SKM-1 (cell line): ENCODE results near the gene B4GALT2.

Experiments
- DNase-seq: peaks from one replicate; lab custom pipeline; 2025; ENCODE audit not compliant: unreplicated experiment; lab: John Stamatoyannopoulos, UW

Gene B4GALT2

GRCh38 chr1:43969746-43970466, 9.1 kb upstream of the B4GALT2 start, which contains the start of gene DPH2:
Gene DPH2, plus strand, starts transcription at chr1:43970010. Its CDS starts 166 bp downstream, at chr1:43970176.
- peak; percentile 97 for DNase-seq

- DNase-seq, result no peak
Observed at GRCh38 chr1:43970502-43970901, 8.5 kb upstream of the B4GALT2 start.

GRCh38 chr1:43970911-43971310, 8.1 kb upstream of the B4GALT2 start:
- no peak for DNase-seq

- DNase-seq, result no peak
Observed at GRCh38 chr1:43971336-43971980, 7.6 kb upstream of the B4GALT2 start.

- DNase-seq, result no peak
Observed at GRCh38 chr1:43973981-43974442, 5.0 kb upstream of the B4GALT2 start.

DNA sequence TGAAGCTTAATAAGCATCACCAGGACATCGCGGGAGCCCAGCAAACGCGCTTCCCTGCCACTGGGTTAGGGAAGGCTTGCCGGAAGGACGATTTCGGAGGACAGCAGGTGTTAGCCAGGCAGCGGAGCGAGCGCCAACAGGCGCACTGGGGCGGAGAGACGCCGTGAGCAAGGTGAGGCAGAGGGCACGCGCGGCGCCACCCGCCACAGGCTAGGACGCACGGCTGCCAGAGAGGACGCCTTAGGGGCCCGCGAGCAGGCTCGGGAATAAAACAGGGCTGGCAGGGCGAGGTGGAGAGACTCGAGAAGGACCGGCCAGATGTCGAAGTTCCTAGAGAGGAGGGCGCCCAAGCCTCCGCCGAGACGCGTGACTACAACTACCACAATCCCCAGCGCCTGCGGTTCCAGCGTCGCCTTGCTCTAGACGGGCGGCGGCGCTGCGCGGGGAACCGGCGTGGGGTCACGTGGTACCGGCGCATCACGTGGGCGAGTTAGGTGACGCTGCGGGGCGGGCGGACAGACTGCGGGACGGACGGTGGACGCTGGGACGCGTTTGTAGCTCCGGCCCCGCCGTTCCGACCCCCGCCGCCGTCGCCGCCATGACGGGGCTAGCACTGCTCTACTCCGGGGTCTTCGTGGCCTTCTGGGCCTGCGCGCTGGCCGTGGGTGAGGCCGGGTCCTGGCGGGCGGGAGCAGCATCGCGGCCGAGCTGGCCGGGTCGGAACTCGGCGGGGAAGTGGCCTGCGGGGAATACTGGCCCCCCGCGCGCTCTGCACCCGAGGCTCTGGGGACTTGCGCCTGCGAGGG, 4.4 kb upstream of the B4GALT2 start, which contains the start of gene ATP6V0B:
TSS of gene ATP6V0B (plus strand) at position 518 of the 806 bp plus-strand sequence. CDS start at position 599, 81 bp downstream.
- peak; percentile 84 for DNase-seq

- DNase-seq, result peak; percentile 68
Observed at GRCh38 chr1:43975249-43975961, 3.6 kb upstream of the B4GALT2 start.

DNA sequence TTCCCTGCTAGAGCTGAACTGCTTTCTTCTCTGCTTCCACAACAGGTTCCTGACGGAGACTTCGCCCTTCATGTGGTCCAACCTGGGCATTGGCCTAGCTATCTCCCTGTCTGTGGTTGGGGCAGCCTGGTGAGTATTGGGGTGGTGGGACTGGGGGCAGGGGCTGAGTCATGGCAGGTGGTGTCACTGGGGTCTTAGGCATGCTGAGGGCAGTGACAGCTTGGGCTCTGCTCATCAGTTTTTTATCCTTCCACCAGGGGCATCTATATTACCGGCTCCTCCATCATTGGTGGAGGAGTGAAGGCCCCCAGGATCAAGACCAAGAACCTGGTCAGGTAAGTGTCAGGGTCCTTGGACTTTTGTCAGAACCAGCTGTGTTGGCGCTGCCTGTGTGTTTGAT, 3.0 kb upstream of the B4GALT2 start:
- DNase-seq, result no peak

- DNase-seq, result no peak
Observed at GRCh38 chr1:43976890-43977289, 2.1 kb upstream of the B4GALT2 start.

- DNase-seq, result no peak
Observed at GRCh38 chr1:43977376-43978263, 1.4 kb upstream of the B4GALT2 start.

GRCh38 chr1:43978264-43978550, 803 bp upstream of the B4GALT2 start:
- DNase-seq, result no peak

DNA sequence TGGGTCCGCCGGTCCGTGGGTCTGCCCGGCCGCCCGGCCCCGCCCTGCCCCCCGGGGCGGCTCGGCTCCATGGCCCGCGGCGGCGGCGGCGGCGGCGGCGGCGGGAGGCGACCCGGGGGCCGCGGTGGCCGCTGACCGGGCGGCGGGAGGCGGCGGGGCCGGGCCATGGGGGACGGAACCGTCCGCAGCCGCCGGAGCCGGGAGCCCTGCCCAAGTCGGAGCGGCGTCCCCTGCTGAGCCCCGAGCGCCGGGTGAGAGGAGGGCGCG, 184 bp downstream of the B4GALT2 start:
- no peak for DNase-seq

DNA sequence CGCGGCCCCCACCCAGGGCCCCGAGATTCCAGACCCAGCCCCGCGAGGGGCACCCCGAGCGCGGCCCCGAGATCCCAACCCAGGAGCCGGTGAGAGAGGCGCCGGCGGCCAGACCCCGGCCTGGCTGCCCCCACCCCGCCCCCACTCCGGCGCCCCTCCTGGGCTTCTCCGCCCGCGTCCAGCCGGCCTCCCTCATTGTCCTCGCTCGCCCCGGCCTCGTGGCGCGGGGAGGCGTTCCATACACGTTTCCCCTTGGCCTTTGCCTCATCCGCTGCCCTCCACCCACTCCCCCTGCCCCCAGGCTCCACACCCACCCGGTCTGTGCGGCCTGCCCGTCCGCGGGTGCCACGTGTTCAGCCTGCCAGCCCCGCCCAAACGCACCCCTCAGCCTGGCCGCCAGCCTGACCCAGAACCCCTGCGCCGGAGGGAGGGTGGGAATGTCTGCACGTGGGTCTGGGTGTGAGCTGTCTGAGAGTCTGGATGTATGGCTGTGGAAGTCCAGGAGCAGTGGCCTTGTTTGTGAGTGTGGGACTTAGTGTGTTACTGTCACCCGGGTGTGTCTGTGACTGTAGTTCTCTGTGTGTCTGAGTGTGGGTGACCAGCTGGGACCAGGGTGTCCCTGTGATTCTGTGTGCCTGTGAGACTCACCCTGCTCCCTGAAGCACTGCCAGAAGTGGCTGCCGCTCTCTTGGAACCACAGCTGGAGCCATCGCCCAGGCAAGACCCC, 681 bp downstream of the B4GALT2 start:
- no peak for DNase-seq

DNA sequence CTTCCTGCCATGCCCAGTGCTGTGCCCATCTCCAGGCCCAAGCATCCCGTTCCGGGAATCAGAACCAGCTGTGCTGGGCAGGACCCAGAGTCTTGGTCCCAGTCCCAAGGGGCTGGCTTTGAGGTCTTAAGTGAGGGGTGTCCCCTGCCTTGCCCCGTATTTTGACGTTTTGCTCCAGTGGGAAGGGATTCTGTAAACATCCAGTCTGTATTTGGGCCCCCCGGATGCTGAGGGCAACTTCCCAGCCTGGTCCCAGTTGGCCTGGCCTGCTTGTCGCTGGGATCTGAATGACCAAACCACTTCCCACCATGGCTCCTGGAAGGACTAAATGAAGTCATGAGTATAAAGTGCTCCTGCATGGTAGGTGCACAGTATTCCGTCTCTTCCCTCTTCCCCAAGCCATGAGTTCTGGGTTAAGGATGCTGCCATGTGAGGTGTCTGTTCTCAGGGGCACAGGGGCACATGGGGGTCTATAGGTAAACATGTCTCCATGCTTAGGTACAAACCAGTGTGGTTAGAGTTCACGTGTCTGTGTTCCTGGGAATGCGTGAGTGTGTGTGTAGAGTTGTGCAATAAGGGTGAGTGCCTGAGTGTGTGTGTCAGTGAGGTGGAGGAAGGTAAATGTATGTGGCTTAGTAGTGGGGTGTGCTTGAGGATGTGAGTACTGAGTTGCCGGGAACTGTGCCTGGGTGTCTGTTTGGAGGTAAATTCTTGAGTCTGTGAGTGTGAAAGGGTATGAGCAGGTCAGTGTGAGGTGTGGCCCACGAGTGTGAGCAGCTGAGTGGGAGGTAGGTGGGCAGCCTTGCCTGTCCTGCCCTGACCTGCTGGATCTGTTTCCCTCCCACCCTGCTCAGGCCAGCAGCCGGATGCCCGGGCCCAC, 1.5 kb downstream of the B4GALT2 start:
- DNase-seq, result no peak

GRCh38 chr1:43981135-43981491, 2.1 kb downstream of the B4GALT2 start:
- no peak for DNase-seq

DNA sequence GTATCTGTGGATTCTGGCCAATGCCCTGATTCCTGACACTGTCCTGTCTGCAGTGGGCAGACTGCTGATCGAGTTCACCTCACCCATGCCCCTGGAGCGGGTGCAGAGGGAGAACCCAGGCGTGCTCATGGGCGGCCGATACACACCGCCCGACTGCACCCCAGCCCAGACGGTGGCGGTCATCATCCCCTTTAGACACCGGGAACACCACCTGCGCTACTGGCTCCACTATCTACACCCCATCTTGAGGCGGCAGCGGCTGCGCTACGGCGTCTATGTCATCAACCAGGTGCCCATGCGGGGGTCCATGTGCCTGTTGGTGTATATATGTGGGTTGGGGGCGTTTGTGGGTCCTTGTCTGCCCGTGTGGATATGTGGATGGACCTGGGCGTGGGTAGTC, 2.6 kb downstream of the B4GALT2 start:
- DNase-seq, result no peak

- no peak for DNase-seq
Observed at GRCh38 chr1:43982241-43982640, 3.2 kb downstream of the B4GALT2 start.

DNA sequence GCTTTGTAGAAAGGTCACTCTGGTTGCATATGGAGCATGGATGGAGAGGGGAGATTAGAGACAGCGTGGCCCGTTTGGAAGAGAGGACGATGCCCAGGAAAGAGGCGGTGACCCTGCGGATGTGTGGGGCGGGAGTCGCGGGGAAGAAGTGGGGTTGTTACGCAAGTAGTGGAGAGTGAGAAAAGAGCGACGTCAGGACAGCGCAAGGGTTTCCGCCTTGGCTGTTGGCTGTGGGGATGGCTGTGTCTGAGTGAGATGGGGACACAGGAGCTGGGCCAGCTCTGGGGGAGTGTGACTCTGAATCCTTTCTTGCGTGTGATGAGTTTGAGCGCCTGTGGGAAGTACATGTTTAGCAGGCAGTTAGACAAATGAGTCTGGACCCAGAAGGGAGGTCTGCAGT, 3.8 kb downstream of the B4GALT2 start:
- no peak for DNase-seq
